ENCODE data around the gene MEIS3. TPM values are rescaled to one million over a fixed set of nuclear protein-coding genes. Genes with fewer than 3 reads are reported as not detected.

The MEIS3 gene
- total RNA-seq, 1 donor from 2014 or later, result 2.7 TPM

DNA sequence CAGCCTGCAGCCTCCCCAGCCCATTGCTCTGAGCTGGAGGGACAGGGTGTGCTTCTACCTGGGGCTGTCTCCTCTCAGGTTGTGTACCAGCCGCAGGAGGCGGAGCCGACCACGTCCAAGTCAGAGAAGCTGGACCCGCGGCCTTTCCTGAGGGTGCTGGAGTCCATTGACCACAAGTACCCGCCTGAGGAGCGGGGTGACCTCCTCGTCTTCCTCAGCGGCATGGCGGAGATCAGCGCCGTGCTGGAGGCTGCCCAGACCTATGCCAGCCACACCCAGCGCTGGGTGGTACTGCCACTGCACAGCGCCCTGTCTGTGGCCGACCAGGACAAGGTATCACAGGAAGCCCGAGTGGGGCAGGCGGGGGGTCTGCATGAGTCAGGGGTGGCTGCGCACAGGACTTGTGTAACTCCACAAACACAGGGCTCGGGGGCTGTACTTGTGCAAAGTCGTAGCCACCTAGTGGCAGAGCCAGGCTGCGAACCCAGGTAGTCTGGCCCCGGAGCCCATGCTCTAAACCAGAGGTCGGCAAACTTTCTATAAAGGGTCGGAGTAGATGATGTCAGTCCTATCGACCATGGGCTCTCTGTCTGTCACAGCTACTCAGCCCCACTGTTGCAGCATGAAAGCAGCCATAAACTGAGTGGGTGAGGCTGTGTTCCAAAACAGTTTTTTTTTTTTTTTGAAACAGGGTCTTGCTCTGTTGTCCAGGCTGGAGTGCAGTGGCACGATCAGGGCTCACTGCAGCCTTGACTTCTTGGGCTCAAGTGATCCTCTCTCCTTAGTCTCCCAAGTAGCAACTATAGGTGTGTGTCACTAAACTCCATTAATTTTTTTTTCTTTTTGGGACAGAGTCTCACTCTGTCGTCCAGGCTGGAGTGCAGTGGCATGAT, 61.3 kb downstream of the MEIS3 start:
- TF ChIP-seq, protein P1, sequence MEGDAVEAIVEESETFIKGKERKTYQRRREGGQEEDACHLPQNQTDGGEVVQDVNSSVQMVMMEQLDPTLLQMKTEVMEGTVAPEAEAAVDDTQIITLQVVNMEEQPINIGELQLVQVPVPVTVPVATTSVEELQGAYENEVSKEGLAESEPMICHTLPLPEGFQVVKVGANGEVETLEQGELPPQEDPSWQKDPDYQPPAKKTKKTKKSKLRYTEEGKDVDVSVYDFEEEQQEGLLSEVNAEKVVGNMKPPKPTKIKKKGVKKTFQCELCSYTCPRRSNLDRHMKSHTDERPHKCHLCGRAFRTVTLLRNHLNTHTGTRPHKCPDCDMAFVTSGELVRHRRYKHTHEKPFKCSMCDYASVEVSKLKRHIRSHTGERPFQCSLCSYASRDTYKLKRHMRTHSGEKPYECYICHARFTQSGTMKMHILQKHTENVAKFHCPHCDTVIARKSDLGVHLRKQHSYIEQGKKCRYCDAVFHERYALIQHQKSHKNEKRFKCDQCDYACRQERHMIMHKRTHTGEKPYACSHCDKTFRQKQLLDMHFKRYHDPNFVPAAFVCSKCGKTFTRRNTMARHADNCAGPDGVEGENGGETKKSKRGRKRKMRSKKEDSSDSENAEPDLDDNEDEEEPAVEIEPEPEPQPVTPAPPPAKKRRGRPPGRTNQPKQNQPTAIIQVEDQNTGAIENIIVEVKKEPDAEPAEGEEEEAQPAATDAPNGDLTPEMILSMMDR (IDR thresholded peaks at IDR 0.05; ENCODE audit: unreplicated experiment), result peak; percentile 46
- Mint-ChIP-seq H3K4me1 (ENCODE audit: unreplicated experiment) (no peaks in the 10 kb centered on the region), H3K27ac (ENCODE audit: unreplicated experiment) (no peak overlapping the region), H3K27me3 (ENCODE audit: unreplicated experiment) (peaks cover 4% of the 10 kb centered on the region), H3K4me3 (ENCODE audit: unreplicated experiment) (peak overlapping the region; percentile 11), H3K36me3 (ENCODE audit: low read depth, unreplicated experiment) (peaks cover 34% of the 10 kb centered on the region), H3K9me3 (ENCODE audit: unreplicated experiment) (no peaks in the 10 kb centered on the region)
- peak; percentile 26 for DNase-seq (ENCODE audit: low spot score)

DNA sequence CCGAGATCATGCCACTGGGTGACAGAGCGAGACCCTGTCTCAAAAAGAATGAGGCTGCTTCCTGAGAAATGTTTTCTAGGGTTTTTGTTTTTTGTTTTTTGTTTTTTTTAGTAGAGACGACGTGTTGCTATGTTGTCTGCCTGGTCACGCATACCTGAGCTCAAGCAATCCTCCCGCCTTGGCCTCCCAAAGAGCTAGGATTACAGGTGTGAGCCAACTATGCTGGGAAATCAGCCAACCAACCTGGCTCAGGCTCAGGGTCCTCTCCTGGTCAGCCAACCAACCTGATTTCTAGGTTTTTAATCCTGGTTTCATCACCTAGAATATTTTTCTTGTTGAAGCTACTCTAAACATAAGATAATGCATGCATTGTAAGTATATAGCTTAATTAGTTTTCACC, 62.4 kb downstream of the MEIS3 start:
- peaks cover 4% of the 10 kb centered on the region for H3K27me3 Mint-ChIP-seq (ENCODE audit: unreplicated experiment)
- H3K36me3 Mint-ChIP-seq (ENCODE audit: low read depth, unreplicated experiment), result peaks cover 34% of the 10 kb centered on the region
- DNase-seq (ENCODE audit: low spot score), result no peak
- H3K4me1 Mint-ChIP-seq (ENCODE audit: unreplicated experiment), result no peaks in the 10 kb centered on the region
- TF ChIP-seq, protein P1 (IDR thresholded peaks at IDR 0.05; ENCODE audit: unreplicated experiment), result no peak
- H3K27ac Mint-ChIP-seq (ENCODE audit: unreplicated experiment), result no peak overlapping the region
- peak overlapping the region; percentile 11 for H3K4me3 Mint-ChIP-seq (ENCODE audit: unreplicated experiment)
- H3K9me3 Mint-ChIP-seq (ENCODE audit: unreplicated experiment), result no peaks in the 10 kb centered on the region

DNA sequence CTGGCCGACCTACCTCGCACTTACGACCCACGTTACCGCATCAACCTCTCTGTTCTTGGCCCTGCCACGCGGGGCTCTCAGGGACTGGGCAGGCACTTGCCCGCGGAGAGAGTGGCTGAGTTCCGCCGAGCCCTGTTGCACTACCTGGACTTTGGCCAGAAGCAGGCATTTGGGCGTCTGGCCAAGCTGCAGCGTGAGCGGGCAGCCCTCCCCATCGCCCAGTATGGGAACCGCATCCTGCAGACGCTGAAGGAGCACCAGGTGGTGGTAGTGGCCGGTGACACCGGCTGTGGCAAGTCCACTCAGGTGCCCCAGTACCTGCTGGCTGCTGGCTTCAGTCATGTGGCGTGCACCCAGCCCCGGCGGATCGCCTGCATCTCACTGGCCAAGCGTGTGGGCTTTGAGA, 66.0 kb downstream of the MEIS3 start:
- no peak for DNase-seq (ENCODE audit: low spot score)
- H3K36me3 Mint-ChIP-seq (ENCODE audit: low read depth, unreplicated experiment), result peaks cover 20% of the 10 kb centered on the region
- H3K4me3 Mint-ChIP-seq (ENCODE audit: unreplicated experiment), result no peak overlapping the region
- H3K9me3 Mint-ChIP-seq (ENCODE audit: unreplicated experiment), result no peaks in the 10 kb centered on the region
- H3K27ac Mint-ChIP-seq (ENCODE audit: unreplicated experiment), result no peak overlapping the region
- peaks cover 18% of the 10 kb centered on the region for H3K4me1 Mint-ChIP-seq (ENCODE audit: unreplicated experiment)
- TF ChIP-seq, protein P1 (IDR thresholded peaks at IDR 0.05; ENCODE audit: unreplicated experiment), result no peak
- H3K27me3 Mint-ChIP-seq (ENCODE audit: unreplicated experiment), result peaks cover 4% of the 10 kb centered on the region

Other genes with a start within 250 kb of the MEIS3 start
- gene BBC3, start 188.3 kb downstream of the MEIS3 start, total RNA-seq (ENCODE audit: unreplicated experiment), result 18.6 TPM
- gene CCDC9, start 163.0 kb downstream of the MEIS3 start, total RNA-seq (ENCODE audit: unreplicated experiment), result 28.0 TPM
- gene INAFM1, start 144.6 kb downstream of the MEIS3 start, total RNA-seq (ENCODE audit: unreplicated experiment), result 4.8 TPM
- gene C5AR1, start 109.7 kb downstream of the MEIS3 start, total RNA-seq (ENCODE audit: unreplicated experiment), result 0.56 TPM
- gene C5AR2, start 87.4 kb downstream of the MEIS3 start, total RNA-seq (ENCODE audit: unreplicated experiment), result 0.59 TPM
- 19.4 TPM for gene DHX34, start 70.2 kb downstream of the MEIS3 start, total RNA-seq (ENCODE audit: unreplicated experiment)
- 0.80 TPM for gene SLC8A2, start 52.4 kb upstream of the MEIS3 start, total RNA-seq (ENCODE audit: unreplicated experiment)
- gene KPTN, start 64.7 kb upstream of the MEIS3 start, total RNA-seq (ENCODE audit: unreplicated experiment), result 12.0 TPM
- 77.8 TPM for gene NAPA, start 95.5 kb upstream of the MEIS3 start, total RNA-seq (ENCODE audit: unreplicated experiment)
- gene ZNF541, start 153.6 kb upstream of the MEIS3 start, total RNA-seq (ENCODE audit: unreplicated experiment), result not detected
- gene BICRA, start 189.6 kb upstream of the MEIS3 start, total RNA-seq (ENCODE audit: unreplicated experiment), result 24.1 TPM

Data from endothelial cell (in vitro differentiated cells).